Esophagus (tissue), 2 donors: ENCODE measurements around the gene RIPPLY3. TPM values are rescaled to one million over a fixed set of nuclear protein-coding genes. Genes with fewer than 3 reads are reported as not detected.

Experiments used
- polyA plus RNA-seq, 2 donors: library from polyadenylated mRNA; stranded (reverse); fragments of 200-250 nt; gene quantifications; one replicate each; pipeline ENCODE4 v1.2.3, GENCODE V29; 2013
- donor health status: healthy with polysubstance abuse.
- donor health status: Bipolar disorder and iron deficiency.

The RIPPLY3 gene
- polyA plus RNA-seq, 2 donors, result 0.49 to 1.0 TPM

Other genes starting within 250 kb of the RIPPLY3 start
- gene HLCS, start 40.0 kb upstream of the RIPPLY3 start, polyA plus RNA-seq, result 1 to 10 TPM; 3.9 to 4.8 TPM
- 10 to 100 TPM; 13.4 to 14.6 TPM for gene PIGP, start 66.4 kb downstream of the RIPPLY3 start, polyA plus RNA-seq
- 10 to 100 TPM; 16.9 to 17.4 TPM for gene TTC3, start 66.6 kb downstream of the RIPPLY3 start, polyA plus RNA-seq